GM19395 (cell line): ENCODE results near the gene ITGA6.
"Not testable (repeated sequence)": the region's sequence is repeated elsewhere in the genome, so short reads cannot be mapped to it uniquely, and the experiment has no call there.

Experiments
- ATAC-seq: cut with Tn5 transposase; IDR thresholded peaks from one replicate; pipeline ENCODE4 v1.9.1; 2021; ENCODE audit warnings: mild to moderate bottlenecking, moderate library complexity; ENCODE audit not compliant: unreplicated experiment

The ITGA6 gene

GRCh38 chr2:172512810-172513523 is 85.6 kb downstream of the ITGA6 start:
- ATAC-seq: no peak

DNA sequence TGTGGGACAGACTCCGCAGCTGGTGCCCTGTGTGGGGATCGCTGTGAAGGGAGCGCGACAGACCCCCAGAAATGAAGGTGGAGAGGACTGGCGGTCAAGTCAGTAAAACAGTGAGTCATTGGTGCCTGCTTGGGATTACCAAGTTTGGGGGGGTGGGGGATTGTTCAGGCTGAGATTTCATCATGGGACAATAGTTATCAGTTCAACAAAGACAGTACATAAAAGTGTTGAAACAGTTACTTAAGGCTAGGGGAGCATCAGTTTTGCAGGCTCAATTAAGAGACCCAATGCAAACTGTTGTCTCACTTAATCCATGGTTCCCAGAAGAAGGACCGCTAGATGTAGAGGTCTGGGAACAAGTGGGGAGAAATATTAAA is 86.1 kb downstream of the ITGA6 start:
- ATAC-seq: no peak

GRCh38 chr2:172513935-172514586 is 86.7 kb downstream of the ITGA6 start:
- ATAC-seq: no peak

GRCh38 chr2:172516299-172516698 is 88.9 kb downstream of the ITGA6 start:
- no peak for ATAC-seq

DNA sequence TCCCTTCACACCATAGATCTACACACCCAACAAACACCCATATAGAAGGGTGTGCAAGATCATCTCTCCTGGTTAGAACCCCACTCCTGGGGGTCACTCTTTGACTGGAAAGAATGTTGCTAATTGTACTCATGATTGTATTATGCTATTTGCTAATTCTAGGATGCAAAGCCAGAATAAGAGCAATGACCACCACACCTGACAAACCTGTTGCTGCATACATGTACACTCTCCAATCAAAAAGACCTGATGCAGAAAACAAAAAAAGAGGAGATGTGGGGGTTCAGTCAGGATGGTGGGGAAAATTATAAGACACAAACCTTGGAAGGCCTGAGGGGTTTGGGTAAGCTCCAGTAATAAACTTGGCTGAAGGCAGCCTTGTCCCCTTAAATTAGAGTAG is 91.6 kb downstream of the ITGA6 start:
- no peak for ATAC-seq

DNA sequence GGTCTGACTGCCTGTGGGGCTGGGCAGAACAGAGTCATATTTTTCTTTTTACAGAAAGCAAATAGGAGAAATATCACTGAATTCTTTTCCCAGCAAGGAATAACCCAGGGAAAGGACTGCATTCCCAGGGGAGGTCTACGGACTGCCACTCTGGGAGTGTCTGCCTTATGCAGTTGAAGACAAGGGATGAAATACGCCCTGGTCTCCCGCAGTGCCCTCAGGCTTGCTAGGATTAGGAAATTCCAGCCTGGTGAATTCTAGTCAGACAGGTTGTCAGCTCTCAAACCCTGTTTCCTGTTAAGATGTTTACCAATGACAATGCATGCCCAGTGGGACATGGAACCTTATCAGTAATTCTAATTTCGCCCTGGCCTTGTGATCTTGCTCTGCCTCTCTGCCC is 98.2 kb downstream of the ITGA6 start:
- ATAC-seq: no peak

- no peak for ATAC-seq
These were observed 103.9 kb downstream of the ITGA6 start for GRCh38 chr2:172531309-172531708.

DNA sequence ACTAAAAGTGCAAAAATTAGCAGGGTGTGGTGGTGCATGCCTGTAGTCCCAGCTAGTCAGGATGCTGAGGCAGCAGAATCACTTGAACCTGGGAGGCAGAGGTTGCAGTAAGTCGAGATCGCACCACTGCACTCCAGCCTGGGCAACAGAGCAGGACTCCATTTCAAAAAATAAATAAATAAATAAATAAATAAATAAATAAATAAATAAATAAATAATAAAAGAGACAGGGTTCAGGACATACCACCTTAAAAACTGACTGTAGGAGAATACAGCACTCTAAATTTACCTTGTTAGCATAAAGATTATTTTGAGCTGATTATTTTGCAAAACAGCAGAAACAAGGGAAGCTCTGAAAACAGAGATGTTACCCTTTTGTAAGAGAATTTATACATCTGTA is 105.1 kb downstream of the ITGA6 start:
- not testable (repeated sequence) for ATAC-seq

DNA sequence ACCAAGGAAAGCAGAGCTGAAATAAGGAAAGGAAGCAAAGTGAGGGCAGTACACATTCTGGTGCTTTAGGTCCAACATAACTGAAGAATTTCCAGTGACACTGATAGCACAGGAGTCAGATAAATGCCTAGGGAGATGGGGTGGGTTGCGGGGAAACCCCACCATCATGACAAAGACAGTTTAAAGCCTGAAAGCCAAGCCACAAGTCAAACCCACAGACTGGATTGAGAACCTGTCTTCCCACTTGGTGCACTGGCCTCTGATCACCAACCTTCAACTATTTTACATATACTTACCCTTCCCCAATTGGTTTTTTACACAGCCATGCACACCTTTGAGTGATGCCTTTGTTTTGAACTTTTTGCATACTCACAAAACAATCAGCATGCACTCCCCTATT is 106.3 kb downstream of the ITGA6 start:
- ATAC-seq: no peak

- ATAC-seq: no peak
These were observed 107.7 kb downstream of the ITGA6 start for GRCh38 chr2:172535119-172535518.

GRCh38 chr2:172537851-172538250 is 110.5 kb downstream of the ITGA6 start:
- not testable (repeated sequence) for ATAC-seq

GRCh38 chr2:172539767-172540166 is 112.4 kb downstream of the ITGA6 start:
- ATAC-seq: no peak

GRCh38 chr2:172540421-172540820 is 113.0 kb downstream of the ITGA6 start:
- no peak for ATAC-seq

GRCh38 chr2:172545408-172546075 is 118.2 kb downstream of the ITGA6 start:
- no peak for ATAC-seq

- ATAC-seq: no peak
These were observed 121.7 kb downstream of the ITGA6 start for GRCh38 chr2:172549131-172549530.

- not testable (repeated sequence) for ATAC-seq
These were observed 122.4 kb downstream of the ITGA6 start for GRCh38 chr2:172549802-172550201.

DNA sequence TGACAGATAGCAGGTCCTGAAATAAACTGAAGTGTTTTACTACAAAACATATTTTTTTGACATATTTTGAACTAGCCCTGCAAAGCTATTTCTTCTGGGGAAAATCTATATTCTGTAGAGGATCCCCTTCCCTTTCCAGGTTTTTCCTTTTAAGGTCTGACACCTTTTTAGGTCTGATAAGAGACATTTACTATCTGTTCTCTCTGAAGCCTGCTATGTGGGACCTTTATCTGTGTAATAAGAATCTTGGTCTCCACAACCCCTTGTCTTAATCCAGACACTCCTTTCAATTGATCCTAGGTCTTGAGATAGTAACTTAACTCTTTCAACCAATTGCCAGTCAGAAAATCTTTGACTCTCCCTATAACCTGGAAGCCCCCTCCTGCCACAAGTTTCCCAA is 123.0 kb downstream of the ITGA6 start:
- ATAC-seq: no peak

GRCh38 chr2:172551271-172551670 is 123.9 kb downstream of the ITGA6 start:
- ATAC-seq: no peak

- no peak for ATAC-seq
These were observed 125.3 kb downstream of the ITGA6 start for GRCh38 chr2:172552547-172553291.

DNA sequence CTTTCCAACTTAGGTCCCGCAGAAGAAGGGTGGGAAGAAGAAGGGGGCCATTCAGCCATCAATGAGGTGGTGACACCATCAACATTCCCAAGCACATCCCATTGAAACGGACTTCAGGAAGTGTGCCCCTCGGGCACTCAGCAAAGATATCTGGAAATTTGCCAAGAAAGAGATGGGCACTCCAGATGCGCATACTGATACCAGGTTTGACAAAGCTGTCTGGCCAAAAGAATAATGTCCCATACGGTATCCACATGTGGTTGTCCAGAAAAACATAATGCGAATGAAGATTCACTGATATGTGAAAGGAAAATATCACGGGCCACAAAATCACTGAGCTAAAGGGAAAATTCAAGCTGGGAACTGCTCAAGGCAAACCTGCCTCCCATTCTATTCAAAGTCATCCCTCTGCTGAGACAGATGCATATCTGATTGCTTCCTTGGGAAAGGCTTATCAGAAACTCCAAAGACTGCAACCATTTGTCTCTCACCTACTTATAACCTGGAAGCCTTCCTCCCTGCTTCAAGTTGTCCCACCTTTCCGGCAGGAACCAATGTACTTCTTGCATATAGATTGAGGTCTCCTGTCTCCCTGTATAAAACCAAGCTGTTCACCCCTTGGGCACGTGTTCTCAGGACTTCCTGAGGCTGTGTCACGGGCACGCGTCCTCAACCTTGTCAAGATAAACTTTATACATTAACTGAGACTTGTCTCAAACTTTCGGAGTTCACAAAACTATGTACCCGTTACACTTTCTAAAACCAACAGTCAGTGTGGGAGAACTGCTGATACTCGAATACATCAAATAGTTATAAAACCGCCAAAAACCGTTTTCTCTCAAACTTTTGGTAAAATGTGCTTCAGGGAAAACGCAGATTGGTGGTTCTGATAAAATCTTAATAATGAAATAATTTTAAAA is 127.2 kb downstream of the ITGA6 start:
- ATAC-seq: no peak

- ATAC-seq: peak; percentile 23
These were observed 127.8 kb downstream of the ITGA6 start for GRCh38 chr2:172555272-172555521.
